Transverse colon (tissue), 4 donors: ENCODE results near the gene SREBF2. TPM values are rescaled to one million over a fixed set of nuclear protein-coding genes. Genes with fewer than 3 reads are reported as not detected.

Experiments used
- DNase-seq: peaks from one replicate; pipeline ENCODE4 v3.0.0-alpha.2; 2019
- H3K27ac ChIP-seq, 4 donors: fragments of 200-600 bp; sonication (generic); 2 replicates each; pipeline ENCODE4 v1.5.1; 2016 to 2018; ENCODE audit warnings: inconsistent platforms in 4 of 4
- H3K27me3 ChIP-seq: fragments of 200-600 bp; sonication (generic); 2 replicates; pipeline ENCODE4 v1.5.1; 2017; ENCODE audit warnings: inconsistent platforms
- H3K36me3 ChIP-seq, 4 donors: fragments of 200-600 bp; sonication (generic); 2 replicates each; pipeline ENCODE4 v1.5.1; 2017 to 2019; ENCODE audit warnings: inconsistent platforms in 4 of 4
- H3K4me1 ChIP-seq, 4 donors: fragments of 200-600 bp; sonication (generic); 2 replicates each; pipeline ENCODE4 v1.5.1; 2017 to 2020; ENCODE audit warnings: inconsistent platforms in 4 of 4
- H3K4me3 ChIP-seq, 4 donors: fragments of 200-600 bp; sonication (generic); 1 replicate in 1 of 4; 2 replicates in 3 of 4; pipeline versions ENCODE4 v1.5.1 to v1.6.1; 2017 to 2019; ENCODE audit warnings: inconsistent platforms in 4 of 4
- H3K9me3 ChIP-seq, 2 donors: fragments of 200-600 bp; sonication (generic); 2 replicates each; pipeline ENCODE4 v1.5.1; 2017 to 2019; ENCODE audit warnings: inconsistent platforms in 2 of 2
- EP300 ChIP-seq: sonication (generic); formaldehyde crosslinking; IDR thresholded peaks from one replicate; pipeline ENCODE4 v1.6.1; 2017; ENCODE audit warnings: antibody characterized with exemption, low read depth
- POLR2A ChIP-seq: fragments of 450-650 bp; IDR thresholded peaks from one replicate; pipeline ENCODE4 v1.6.1; 2016; ENCODE audit warnings: antibody characterized with exemption, mild to moderate bottlenecking, moderate library complexity
- POLR2AphosphoS5 ChIP-seq, 3 donors: sonication (generic); formaldehyde crosslinking; IDR thresholded peaks; one replicate each; pipeline ENCODE4 v1.6.1; 2016; ENCODE audit warnings: antibody characterized with exemption in 3 of 3
- WGBS, 2 donors: methylation state at CpG; one replicate each; pipeline ENCODE4 v1.1.5; 2018; ENCODE audit warnings: low coverage in 1 of 2; 5-methylcytosine and 5-hydroxymethylcytosine counted together
- in situ Hi-C, 4 donors: fragments of 200-750 bp; cut with MboI; loops; one replicate each; pipeline versions ENCODE4 v1.15.0 to v1.15.1; 2017; ENCODE audit warnings: low sequenced_read_pairs in 3 of 4, low pct_ligation_motif_present in 1 of 4, low pct_unique_long_range_greater_than_20kb in 1 of 4
- intact Hi-C: fragments of 100-400 bp; cut with DNase I; formaldehyde crosslinking; loops from one replicate; pipeline ENCODE4 v1.15.1; 2023; ENCODE audit warnings: low total_unique reads
- total RNA-seq, 4 donors: library from RNA; depleted of rRNA; stranded (reverse); fragments of >200 nt; gene quantifications; one replicate each; pipeline ENCODE4 v1.1.0, GENCODE V29; 2016
- TF ChIP-seq, protein P1 (sequence below), 5 experiments: fragments of 200-600 bp in 3 of 5; fragments of 450-650 bp in 2 of 5; sonication (generic) in 3 of 5; IDR thresholded peaks; 1 replicate in 2 of 5; 2 replicates in 3 of 5; pipeline ENCODE4 v1.5.1; 2016 to 2017; ENCODE audit warnings: antibody characterized with exemption in 5 of 5, inconsistent platforms in 3 of 5, mild to moderate bottlenecking in 2 of 5, moderate library complexity in 1 of 5

The SREBF2 gene
- total RNA-seq, 4 donors from 2014 or later = 156 to 252 (median 166) TPM

DNA sequence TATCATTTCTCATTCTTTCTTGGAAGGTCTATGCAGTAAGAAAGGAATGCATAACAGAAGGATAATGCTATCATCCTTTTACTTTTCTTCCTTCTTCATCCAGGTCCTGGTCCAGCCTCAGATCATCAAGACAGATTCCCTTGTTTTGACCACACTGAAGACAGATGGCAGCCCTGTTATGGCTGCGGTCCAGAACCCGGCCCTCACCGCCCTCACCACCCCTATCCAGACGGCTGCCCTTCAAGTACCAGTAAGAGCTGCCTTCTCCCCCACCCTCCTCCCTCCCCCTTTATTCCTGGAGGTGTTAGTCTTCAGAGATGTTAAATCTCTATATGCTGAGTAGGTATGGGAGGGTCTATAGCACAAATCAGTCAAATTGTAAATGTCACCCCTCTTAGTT lies 37.9 kb downstream of the SREBF2 start:
- 71 to 85% methylated on average over 4 of the region's 4 CpGs for WGBS, 2 donors
- Histone ChIP-seq H3K27me3 (no peaks in the 10 kb centered on the region), H3K36me3 (peaks cover 0 to 84% (median 25%) of the 10 kb centered on the region in 4 donors), H3K4me3 (no peak overlapping the region), H3K4me1 (peaks cover 0 to 2% (median 0%) of the 10 kb centered on the region in 4 donors), H3K9me3 (no peaks in the 10 kb centered on the region), H3K27ac (no peak overlapping the region)
- in situ Hi-C loops (no loop called here), intact Hi-C loops (no loop called here)
- DNase-seq = no peak
- TF ChIP-seq POLR2A (no peak), EP300 (no peak), POLR2AphosphoS5 (IDR thresholded peaks at IDR 0.05) (no peak)
- TF ChIP-seq, protein P1, sequence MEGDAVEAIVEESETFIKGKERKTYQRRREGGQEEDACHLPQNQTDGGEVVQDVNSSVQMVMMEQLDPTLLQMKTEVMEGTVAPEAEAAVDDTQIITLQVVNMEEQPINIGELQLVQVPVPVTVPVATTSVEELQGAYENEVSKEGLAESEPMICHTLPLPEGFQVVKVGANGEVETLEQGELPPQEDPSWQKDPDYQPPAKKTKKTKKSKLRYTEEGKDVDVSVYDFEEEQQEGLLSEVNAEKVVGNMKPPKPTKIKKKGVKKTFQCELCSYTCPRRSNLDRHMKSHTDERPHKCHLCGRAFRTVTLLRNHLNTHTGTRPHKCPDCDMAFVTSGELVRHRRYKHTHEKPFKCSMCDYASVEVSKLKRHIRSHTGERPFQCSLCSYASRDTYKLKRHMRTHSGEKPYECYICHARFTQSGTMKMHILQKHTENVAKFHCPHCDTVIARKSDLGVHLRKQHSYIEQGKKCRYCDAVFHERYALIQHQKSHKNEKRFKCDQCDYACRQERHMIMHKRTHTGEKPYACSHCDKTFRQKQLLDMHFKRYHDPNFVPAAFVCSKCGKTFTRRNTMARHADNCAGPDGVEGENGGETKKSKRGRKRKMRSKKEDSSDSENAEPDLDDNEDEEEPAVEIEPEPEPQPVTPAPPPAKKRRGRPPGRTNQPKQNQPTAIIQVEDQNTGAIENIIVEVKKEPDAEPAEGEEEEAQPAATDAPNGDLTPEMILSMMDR (IDR thresholded peaks at IDR 0.05) = no peak

DNA sequence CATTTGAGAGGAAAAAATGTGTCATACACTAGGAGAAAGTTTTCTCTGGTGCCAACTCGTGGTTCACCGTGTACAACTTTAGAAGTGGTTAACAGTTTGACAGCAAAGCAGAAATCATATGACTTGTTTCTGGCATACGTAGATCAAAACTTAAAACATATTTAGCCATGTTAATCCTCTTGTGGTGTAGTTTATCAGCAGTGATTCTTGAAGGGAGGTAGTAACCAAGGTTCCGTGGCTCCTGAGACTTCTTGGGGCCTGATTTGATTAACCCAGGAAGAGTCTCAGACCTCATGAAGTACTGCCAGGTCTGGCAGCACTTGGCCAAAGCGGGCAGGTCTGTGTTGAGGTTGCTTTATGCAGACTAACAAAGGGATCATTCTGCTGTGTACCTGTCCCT lies 40.5 kb downstream of the SREBF2 start:
- WGBS, 2 donors = 74 to 87% methylated on average over 3 to 5 of the region's 5 CpGs
- DNase-seq = no peak
- no peaks in the 10 kb centered on the region for H3K9me3 ChIP-seq
- no peaks in the 10 kb centered on the region for H3K27me3 ChIP-seq
- H3K36me3 ChIP-seq = peaks cover 0 to 92% (median 35%) of the 10 kb centered on the region in 4 donors
- no peak overlapping the region for H3K27ac ChIP-seq
- intact Hi-C loops (no loop called here), in situ Hi-C loops (no loop called here)
- TF ChIP-seq, protein P1 (IDR thresholded peaks at IDR 0.05) = no peak
- no peak for TF ChIP-seq EP300
- no peak for TF ChIP-seq POLR2AphosphoS5 (IDR thresholded peaks at IDR 0.05)
- H3K4me3 ChIP-seq = no peak overlapping the region
- H3K4me1 ChIP-seq = no peaks in the 10 kb centered on the region

DNA sequence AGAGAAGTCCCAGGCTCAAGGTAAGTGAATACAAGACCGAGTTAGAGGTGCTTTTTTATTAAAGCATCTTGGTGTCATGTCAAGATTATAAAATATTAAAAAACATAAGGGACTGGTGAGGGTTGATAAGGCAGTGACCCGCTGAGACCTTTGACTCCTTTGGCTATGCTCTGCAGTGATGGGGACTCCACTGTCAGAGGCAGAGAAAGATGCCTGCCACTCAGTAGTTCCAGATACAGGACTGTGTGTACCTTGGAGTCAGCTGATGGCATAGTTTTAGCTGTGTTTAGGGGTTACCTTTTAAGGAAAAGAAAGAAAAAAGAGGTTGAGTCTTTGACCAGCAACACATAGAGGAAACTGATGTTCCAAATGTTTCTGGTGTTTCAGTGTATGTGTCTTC lies 41.2 kb downstream of the SREBF2 start:
- in situ Hi-C loops (no loop called here), intact Hi-C loops (no loop called here)
- WGBS, 2 donors = 86 to 89% methylated on average over 2 of the region's 2 CpGs
- H3K27ac ChIP-seq = no peak overlapping the region
- H3K4me3 ChIP-seq = no peak overlapping the region
- DNase-seq = no peak
- peaks cover 0 to 90% (median 37%) of the 10 kb centered on the region in 4 donors for H3K36me3 ChIP-seq
- no peaks in the 10 kb centered on the region for H3K27me3 ChIP-seq
- no peaks in the 10 kb centered on the region for H3K4me1 ChIP-seq
- no peaks in the 10 kb centered on the region for H3K9me3 ChIP-seq
- TF ChIP-seq, protein P1 (IDR thresholded peaks at IDR 0.05) = no peak
- TF ChIP-seq POLR2A = no peak
- TF ChIP-seq EP300 = no peak
- TF ChIP-seq POLR2AphosphoS5 (IDR thresholded peaks at IDR 0.05) = no peak

DNA sequence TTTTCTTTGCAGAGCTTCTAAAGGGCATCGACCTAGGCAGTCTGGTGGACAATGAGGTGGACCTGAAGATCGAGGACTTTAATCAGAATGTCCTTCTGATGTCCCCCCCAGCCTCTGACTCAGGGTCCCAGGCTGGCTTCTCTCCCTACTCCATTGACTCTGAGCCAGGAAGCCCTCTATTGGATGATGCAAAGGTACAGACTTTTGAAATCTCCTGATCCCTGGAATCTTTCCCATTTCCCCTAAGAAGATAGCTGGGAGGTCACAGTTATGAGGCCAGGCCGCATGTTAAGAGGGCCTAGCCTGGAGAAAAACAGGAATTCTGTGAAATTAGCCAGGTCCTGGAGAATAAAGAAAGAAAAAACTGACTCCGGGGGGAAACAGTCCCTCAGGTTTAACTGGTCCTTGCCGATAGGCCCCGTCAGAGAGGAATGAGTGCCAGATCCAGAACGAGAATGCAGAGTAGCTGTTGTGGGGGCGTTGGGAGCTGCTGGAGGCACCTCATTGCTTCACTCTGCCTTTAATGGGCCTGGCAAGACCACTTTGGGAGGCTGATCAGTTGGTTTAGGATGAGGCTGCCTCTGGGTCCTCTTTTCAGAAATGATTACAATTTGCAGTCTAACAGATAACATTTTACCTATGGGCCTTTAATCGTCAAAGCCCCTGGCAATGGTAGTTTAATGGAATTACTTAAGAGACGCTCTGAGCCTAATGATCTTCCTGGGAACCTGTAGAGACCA lies 42.8 kb downstream of the SREBF2 start:
- 91 to 92% methylated on average over 2 to 10 of the region's 10 CpGs for WGBS, 2 donors
- Histone ChIP-seq H3K4me3 (no peak overlapping the region), H3K4me1 (no peaks in the 10 kb centered on the region), H3K9me3 (no peaks in the 10 kb centered on the region), H3K36me3 (peaks cover 0 to 94% (median 33%) of the 10 kb centered on the region in 4 donors), H3K27ac (no peak overlapping the region), H3K27me3 (no peaks in the 10 kb centered on the region)
- TF ChIP-seq POLR2A (no peak), EP300 (no peak), POLR2AphosphoS5 (IDR thresholded peaks at IDR 0.05) (no peak)
- TF ChIP-seq, protein P1 (IDR thresholded peaks at IDR 0.05) = no peak
- no peak for DNase-seq
- in situ Hi-C loops (no loop called here), intact Hi-C loops (loop anchor here (5.0 kb wide), 1 partner anchor 813 kb away; no protein-coding TSS in a partner anchor)
